22Rv1 (cell line): Measurements from ENCODE around the gene ADGRD2.

Experiments
- H3K27ac ChIP-seq: fragments of 450-650 bp; 2 replicates; pipeline ENCODE4 v1.5.1; 2017
- ZFX ChIP-seq: fragments of 450-650 bp; IDR thresholded peaks from 2 replicates; pipeline ENCODE4 v1.6.1; 2017; ENCODE audit warnings: antibody characterized with exemption, borderline replicate concordance
- TF ChIP-seq, protein P1 (sequence below): fragments of 450-650 bp; IDR thresholded peaks from 2 replicates; pipeline ENCODE4 v1.5.1; 2017; ENCODE audit warnings: mild to moderate bottlenecking

The ADGRD2 gene

GRCh38 chr9:124452841-124453585 lies 2.8 kb downstream of the ADGRD2 start:
- TF ChIP-seq, protein P1, sequence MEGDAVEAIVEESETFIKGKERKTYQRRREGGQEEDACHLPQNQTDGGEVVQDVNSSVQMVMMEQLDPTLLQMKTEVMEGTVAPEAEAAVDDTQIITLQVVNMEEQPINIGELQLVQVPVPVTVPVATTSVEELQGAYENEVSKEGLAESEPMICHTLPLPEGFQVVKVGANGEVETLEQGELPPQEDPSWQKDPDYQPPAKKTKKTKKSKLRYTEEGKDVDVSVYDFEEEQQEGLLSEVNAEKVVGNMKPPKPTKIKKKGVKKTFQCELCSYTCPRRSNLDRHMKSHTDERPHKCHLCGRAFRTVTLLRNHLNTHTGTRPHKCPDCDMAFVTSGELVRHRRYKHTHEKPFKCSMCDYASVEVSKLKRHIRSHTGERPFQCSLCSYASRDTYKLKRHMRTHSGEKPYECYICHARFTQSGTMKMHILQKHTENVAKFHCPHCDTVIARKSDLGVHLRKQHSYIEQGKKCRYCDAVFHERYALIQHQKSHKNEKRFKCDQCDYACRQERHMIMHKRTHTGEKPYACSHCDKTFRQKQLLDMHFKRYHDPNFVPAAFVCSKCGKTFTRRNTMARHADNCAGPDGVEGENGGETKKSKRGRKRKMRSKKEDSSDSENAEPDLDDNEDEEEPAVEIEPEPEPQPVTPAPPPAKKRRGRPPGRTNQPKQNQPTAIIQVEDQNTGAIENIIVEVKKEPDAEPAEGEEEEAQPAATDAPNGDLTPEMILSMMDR: no peak
- TF ChIP-seq ZFX: no peak
- H3K27ac ChIP-seq: no peak overlapping the region

DNA sequence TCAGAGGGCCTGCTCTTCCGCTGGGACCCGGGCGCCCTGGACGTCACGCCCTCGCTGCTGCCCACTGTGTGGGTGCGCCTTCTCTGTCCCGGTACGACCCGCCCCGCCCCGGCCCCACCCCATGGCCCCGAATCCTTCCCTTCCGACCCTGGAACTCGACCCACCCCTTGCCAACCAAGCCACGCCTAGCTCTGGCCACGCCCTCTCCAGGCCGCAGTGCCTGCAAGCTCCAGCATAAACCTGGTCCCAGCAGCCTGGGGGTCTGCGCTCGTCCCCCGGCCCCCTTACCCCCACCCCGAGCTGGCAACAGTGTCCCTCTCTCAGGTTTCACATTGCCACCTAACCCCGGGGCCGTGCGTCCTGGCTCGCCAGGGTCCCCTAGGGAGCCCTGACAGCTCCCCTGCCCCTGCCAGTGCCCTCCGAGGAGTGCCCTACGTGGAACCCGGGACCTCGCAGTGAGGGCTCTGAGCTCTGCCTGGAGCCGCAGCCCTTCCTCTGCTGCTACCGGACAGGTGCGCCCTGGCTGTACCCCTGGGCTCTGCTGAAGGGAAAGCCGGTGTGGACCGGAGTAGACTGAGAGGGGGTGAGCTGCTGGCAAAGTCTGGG lies 3.4 kb downstream of the ADGRD2 start:
- no peak overlapping the region for H3K27ac ChIP-seq
- TF ChIP-seq ZFX: no peak
- TF ChIP-seq, protein P1: no peak

GRCh38 chr9:124454296-124454695 lies 4.0 kb downstream of the ADGRD2 start:
- H3K27ac ChIP-seq: no peak overlapping the region
- TF ChIP-seq ZFX: no peak
- TF ChIP-seq, protein P1: no peak

GRCh38 chr9:124454791-124455443 lies 4.7 kb downstream of the ADGRD2 start:
- TF ChIP-seq, protein P1: no peak
- TF ChIP-seq ZFX: no peak
- H3K27ac ChIP-seq: no peak overlapping the region

- TF ChIP-seq, protein P1: no peak
- TF ChIP-seq ZFX: no peak
- no peak overlapping the region for H3K27ac ChIP-seq
Measured at GRCh38 chr9:124455820-124456219, 5.6 kb downstream of the ADGRD2 start.

DNA sequence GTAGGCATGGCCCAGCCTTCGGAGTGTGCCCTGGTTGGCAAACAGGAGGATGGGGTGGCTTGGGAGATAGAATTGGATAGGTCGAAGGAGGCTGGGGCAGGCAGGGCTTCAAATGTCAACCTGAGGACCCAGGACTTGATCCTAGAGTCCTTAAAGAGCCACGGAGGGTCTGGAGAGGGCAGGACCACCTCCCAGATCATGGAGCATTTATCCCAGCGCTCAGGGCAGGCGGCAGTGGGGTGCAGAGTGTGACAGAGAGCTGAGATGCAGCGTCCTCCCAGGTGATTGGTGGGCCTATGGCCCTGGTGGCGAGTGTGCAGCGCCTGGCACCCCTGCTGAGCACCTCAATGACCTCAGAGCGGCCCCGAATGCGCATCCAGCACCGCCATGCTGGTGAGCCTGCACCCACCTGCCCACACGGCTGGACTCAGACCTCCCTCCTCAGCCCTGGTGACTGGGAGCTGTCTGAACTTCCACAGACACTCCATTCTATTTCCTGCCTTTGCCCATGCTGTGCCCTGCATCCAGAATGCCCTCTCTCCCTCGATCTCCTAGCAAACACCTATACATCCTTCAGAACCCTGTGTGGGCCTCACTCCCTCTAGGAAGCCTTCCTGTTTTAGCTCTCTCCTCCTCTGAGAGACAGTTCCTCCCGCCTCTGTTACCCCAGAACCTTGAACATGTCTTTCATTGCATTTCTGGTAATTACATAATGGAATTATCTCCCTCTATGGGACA lies 6.3 kb downstream of the ADGRD2 start:
- TF ChIP-seq, protein P1: no peak
- no peak for TF ChIP-seq ZFX
- no peak overlapping the region for H3K27ac ChIP-seq
